Globus pallidus (tissue), 1 donor: ENCODE measurements around the gene MYH9.
A peak's percentile ranks its signal among the peaks of the same experiment; 100 is the strongest.
"Not testable (repeated sequence)": the region's sequence is repeated elsewhere in the genome, so short reads cannot be mapped to it uniquely, and the experiment has no call there.

Experiments
- DNase-seq: peaks from one replicate; pipeline ENCODE4 v3.0.0-alpha.2; 2015; ENCODE audit warnings: low spot score

The MYH9 gene

DNA sequence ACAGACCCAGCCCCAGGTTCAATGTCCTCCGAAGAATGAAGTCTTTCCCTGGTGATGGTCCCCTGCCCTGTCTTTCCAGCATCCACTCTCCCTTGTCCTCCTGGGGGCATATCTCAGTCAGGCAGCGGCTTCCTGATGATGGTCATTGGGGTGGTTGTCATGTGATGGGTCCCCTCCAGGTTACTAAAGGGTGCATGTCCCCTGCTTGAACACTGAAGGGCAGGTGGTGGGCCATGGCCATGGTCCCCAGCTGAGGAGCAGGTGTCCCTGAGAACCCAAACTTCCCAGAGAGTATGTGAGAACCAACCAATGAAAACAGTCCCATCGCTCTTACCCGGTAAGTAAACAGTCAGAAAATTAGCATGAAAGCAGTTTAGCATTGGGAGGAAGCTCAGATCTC lies 120.7 kb downstream of the MYH9 start:
- DNase-seq: no peak

DNA sequence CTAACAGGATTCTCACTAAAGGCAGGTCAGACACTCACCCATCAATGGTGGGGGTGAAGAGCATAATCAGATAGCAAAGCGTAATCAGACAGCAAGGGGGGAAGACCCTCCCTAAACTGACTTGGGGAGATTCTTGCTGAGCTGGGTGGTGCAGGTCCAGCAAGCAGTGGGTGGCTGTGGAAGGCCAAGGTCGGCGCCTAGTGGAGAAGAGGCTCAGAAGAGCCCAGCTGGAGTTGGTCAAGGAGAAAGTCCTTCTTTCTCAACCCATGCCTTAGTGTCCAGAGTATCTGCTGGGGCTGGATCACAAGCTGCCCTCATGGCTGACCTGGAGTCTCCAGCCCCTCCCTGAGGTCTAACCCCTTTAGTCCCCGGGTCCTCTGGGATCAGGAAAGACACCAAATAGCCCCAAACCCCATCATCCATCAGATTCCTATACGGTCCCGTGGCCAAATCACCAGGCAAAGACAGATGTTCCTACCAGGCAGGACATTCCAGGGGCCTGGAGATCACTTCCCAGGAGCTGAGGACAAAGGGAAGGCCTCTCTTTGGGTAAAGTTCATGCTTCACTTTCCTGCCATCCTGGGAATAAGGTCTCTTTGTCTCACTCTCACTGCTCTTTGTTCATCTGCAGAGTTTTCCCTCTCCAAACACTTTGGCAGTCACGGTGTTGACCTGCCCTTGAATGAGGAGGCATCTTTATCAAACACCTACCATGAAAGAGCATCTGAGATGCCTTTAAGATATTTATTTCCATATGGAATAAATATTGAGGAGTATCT lies 123.7 kb downstream of the MYH9 start:
- not testable (repeated sequence) for DNase-seq

DNA sequence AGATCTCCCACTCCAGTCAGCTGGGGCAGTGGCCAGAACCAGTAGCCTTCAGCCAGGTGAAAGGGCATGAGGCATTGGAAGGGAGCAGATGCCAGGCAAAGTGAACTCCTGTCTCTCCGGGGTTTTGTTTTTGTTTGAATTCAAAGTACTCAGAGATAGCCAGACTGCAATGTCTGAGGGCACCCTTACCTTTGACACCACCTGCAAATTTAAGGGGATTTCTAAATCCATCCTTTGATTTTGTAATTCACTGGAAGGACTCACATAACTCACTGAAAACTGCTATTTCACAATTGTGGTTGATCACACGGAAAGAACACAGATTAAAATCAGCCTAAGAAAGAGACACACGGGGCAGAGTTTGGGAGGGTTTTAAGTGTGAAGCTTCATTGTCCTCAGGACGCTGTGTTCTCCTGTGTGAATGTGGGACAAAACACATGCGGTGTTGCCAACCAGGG lies 124.5 kb downstream of the MYH9 start:
- not testable (repeated sequence) for DNase-seq

DNA sequence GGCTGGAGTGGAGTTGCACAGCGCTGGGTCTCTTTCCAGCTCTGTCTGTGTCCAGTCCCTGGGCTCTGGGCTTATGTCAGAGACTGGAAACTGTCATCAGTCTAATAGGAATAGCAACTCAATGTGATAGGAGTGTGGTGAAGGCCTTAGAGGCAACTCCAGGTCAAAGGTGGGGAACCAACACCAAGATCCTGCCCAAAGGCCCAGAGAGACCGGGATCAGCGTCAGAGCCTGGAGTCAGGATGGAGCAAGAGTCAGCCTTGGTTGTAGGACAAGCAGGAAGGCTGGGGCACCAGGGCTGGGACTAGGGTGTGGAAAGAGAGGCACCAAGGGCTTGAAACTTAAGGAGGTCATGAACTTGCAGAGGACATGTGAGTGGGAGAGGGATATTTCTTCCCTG lies 125.5 kb downstream of the MYH9 start:
- not testable (repeated sequence) for DNase-seq

DNA sequence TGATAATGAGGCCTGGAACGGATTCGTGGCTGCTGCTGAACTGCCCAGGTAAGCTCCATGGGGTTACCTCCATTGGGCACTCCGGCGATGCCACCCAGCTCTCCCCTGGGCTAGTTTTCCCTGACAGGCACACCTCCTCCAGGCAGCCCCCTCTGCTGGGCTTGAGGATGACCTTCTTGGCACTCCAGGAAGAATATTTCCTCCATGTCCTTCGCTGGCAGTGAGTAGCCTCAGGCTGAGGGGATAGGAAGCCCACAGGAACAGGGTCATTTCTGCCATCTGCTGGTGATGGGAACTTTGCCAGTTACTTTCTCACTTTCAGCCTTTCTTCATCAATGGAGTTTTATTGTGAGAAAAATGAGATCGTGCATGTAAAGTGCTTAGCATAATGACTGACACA lies 126.1 kb downstream of the MYH9 start:
- not testable (repeated sequence) for DNase-seq

DNA sequence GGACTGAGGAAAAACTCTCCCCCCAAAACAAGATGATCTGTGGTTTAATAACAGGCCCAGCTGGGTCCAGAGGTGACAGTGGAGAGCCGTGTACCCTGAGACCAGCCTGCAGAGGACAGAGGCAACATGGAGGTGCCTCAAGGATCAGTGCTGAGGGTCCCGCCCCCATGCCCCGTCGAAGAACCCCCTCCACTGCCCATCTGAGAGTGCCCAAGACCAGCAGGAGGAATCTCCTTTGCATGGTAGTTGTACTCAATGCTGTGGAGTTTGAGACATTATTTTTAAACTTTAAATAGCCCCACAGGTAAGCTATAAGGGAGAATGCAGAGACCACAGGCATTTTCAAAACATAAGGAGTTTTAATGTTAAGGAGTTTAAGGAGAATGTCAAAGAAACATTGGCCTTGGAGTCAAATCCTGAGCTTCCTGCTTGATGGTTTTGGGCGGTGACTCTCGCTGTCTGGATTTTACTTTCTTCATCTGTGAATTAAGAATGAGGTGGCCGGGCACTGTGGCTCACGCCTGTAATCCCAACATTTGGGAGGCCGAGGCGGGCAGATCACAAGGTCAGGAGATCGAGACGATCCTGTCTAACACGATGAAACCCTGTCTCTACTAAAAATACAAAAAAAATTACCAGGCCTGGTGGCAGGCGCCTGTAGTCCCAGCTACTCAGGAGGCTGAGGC lies 128.0 kb downstream of the MYH9 start:
- no peak for DNase-seq

DNA sequence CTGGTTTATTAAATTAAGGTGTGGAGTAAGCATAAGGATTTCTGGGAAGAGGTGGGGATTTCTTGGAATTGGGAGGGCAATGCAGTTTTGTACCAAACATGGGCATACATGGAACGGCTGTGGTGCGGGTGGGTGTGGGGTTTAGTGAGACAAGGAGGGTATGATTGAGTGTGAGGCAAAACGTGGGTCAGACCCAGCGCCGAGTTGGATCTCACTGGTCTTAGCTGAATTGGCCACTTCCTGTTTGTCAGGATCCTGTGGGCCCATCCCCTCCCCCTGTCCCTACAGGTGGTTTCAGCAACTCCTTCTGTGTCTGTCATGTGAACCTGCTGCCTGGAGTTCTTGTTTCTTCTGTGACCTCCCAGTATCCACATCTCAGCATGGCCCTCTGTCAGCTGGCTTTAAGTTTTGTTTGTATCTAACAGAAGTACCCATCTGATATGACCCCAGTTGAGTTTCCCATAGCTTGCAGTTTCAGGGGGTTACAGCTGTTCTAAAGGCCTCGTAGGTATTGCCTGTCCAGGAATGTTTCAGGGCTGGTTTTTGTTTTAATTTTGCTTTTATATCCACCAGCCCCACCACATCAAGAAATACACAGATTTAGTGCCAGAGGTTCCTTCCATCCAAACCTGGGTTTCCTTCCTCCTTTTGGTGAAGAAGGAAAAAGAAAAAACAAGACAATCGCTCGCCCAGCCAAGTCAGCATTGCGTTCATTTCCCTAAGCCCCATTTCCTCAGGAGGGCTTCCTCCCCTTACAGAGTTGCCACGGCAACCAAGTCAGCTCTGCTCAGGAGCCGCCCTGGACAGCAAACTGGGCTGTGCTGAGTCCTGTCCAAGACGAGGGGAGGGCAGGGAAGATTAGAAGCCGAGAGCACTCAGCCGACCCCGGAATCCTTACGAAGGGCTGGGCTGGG lies 128.8 kb downstream of the MYH9 start:
- DNase-seq: no peak

DNA sequence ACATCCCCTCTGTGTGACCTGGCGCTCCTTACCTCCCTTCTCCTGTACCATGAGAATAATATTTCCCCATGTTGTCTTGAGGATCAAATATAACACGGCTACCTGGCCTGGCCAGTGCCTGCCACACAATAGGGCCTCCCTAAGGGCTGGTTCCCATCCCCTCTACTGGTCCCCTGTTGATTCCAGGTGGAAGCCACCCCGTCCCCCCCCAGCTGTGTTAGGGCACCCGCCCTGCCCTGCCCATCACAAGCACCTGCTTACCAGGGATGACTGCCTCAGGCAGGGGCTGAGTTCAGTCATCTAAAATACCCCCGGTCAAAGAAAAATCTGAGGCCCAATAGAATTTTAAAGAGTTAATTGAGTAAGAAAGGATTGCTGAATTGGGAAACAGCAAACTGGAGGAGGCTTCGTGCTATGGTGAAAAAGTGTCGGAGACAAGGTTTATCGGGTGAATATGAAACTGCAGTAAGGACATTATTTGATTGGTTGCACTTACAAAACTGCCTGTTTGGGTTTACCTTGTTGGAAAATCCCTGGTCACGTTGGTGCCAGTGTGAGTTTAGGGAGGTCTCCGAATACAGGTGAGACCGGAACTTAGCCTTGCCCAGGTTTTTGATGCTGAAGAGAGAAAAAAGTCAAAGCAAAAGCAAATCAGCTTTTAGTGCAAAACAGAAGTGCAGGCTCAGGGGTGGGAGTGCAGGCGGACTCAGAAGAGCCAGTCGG lies 129.7 kb downstream of the MYH9 start:
- DNase-seq: no peak

DNA sequence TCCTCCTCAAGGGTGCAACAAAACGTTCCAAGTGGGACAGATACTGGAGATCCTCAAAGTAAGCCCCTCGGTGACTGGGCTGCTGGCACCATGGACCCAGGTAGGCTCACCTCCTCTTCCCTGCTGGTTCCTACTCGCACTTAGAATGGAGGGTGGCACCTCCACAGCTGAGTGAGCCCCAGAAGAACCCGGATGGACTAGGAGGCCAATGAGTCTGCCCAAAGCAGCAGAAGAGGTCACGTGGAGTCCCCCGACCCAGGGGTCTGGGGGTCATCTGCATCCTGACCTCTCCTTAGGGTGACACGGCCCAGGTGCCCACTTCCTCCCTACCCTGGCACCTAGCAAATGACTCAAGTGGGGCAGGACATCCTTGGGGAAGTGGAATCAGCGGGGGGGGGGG lies 130.5 kb downstream of the MYH9 start:
- DNase-seq: no peak

DNA sequence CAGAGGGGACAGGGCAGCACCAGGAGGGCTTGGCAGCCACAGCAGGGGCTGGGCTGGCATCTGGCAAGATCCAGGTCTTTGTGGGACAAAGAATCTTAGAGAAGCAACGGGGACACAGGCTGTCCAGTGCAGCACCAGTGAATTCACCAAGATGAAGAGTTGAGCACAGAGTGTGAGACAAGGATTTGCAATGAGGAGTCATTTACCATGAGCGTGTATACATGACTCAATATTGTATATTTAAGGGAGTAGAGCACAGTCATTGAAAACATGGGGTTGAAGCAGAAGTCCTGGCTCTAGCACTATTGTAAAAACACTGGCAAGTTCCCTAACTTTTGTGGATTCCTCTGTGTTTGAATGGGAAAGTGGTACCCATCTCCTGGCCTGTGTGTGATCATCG lies 131.3 kb downstream of the MYH9 start:
- DNase-seq: no peak

DNA sequence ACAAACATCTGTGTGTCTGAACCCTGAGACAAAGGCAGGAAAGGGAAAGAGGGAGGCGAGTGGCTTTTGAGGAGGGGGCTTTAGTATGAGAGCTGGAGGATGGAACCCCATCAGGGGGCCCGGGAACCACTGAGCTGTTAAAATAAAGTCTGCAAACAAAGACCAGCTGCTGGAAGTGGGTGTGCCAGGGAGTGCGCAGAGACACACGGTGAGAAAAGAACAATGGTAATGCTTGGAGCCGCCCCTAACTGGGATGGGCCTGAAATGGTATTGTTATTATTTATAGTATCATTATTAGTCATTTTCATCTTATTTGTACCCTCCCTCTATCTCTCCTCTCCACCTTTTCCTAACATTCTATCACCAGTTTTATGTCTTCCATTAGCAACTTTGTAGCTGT lies 132.2 kb downstream of the MYH9 start:
- not testable (repeated sequence) for DNase-seq

DNA sequence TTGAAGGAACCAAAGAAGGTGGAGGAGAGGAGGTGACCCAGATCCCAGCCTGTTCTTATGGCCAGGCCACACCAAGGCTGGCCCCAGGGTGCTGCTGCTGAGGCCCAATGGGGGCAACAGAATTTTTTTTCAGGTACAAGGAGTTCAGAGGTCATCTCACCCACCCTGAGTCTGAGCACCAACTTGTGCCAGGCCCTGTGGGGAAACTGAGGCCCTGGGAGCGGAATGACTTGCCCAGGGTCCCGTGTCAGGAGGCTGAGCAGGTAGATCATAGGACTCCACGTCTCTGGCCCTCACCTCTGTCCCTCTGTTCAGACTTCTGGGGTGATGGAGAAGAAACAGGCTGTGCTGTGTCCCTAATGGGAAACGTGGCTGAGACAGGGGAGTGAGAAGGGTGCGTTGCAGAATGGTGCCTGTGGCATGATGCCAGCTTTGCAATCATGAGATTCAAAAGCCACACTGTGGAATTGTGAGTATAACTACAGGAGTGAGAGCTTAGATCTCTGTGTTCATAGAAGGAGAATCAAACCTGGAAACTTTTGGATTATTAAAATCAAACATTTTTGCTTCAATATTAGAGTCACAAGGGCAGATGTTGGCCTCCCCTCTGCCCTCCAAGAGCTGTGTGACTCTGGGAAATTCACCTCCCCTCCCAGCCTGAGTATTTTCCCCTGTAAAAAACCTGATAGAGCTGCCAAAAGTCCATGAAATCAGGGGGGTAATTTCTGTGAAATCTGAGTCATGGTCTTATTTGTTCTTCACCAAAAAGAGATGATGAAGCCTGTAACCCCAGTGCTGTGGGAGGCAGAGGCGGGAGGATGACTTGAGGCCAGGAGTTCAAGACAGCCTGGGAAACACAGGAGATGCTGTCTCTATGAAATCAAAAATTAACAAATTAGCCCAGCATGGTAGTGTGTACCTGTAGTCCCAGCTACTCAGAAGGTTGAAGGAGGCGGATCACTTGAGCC lies 134.0 kb downstream of the MYH9 start:
- DNase-seq: no peak

DNA sequence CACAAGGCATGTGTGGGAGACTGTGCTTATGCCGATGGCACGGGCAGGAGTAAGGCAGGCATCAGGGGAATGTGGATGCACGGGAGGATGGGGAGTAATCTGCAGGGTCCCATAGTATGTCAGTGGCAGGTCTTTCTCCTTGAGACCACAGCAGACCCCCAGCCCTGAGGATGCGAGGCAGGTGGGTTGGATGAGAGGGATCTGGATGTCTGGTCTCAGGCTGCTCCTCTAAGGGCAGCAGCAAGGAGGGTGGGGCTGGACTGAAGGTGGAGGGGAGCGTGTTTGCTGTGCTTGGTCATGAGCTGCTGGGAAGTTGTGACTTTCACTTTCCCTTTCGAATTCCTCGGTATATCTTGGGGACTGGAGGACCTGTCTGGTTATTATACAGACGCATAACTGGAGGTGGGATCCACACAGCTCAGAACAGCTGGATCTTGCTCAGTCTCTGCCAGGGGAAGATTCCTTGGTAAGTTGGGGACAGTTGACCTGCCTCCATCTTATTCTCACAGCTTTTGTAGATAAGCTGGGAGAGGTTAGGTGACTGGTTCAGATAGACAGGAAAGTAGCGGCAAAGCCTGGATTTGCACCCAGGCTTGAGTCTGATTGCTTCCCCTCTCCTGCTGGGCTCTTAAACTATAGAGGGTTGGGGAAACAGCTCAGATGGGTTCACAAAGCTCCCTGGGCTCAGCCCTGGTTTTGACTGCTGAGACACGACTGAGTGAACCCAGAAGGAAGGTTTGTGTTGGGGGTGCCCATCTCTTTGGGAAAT lies 134.8 kb downstream of the MYH9 start, which contains the start of gene APOL1:
APOL1 (plus strand) TSS at position 380 of the 769 bp plus-strand sequence. CDS start 1,823 bp downstream, outside the sequence.
- no peak for DNase-seq

DNA sequence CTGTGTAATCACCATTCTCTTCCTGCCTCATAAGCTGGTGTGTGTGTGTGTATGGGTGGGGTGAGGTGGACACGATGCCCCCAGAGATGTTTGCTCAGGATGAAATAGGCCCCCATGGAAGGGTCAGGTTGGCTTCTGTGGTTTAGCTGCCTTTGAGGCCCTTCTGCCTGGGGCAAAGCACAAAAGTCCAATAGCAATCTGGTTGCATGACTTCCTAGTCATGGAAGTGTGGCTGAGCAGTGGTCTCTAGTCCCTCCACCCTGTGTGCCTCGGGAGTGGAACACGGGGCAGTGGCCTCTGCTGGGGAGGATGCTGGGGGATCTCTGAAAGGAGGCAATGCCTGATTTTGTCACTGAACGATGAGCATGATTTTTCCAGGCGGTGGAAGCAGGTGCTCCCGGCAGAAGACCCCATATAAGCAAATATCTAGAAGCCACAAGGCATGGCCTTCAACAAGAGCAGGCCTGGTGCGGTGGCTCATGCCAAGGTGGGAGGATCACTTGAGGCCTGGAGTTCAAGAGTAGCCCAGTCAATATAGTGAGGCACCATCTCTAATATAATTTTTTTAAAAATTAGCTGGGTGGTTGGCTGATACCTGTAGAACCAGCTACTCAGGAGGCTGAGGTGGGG lies 135.7 kb downstream of the MYH9 start:
- not testable (repeated sequence) for DNase-seq

DNA sequence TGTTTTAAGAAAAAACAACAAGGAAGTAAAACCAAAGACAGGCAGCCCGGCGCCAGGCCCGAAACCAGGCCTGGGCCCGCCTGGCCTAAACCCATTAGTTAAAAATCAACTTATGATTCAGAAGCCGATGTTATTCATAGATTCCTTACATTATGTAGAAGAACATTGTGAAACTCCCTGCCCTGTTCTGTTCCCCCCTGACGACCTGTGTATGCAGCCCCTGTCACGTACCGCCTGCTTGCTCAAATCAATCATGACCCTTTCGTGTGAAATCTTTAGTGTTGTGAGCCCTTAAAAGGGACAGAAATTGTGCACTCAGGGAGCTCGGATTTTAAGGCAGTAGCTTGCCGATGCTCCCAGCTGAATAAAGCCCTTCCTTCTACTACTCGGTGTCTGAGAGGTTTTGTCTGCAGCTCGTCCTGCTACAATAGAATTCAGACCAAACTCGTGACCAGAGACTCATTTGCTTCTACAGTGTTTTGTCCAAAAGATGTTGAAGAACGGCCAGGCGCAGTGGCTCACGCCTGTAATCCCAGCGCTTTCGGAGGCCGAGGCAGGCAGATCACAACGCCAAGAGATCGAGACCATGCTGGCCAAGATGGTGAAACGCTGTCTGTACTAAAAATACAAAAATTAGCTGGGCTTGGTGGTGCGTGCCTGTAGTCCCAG lies 137.3 kb downstream of the MYH9 start:
- peak; percentile 79 for DNase-seq

DNA sequence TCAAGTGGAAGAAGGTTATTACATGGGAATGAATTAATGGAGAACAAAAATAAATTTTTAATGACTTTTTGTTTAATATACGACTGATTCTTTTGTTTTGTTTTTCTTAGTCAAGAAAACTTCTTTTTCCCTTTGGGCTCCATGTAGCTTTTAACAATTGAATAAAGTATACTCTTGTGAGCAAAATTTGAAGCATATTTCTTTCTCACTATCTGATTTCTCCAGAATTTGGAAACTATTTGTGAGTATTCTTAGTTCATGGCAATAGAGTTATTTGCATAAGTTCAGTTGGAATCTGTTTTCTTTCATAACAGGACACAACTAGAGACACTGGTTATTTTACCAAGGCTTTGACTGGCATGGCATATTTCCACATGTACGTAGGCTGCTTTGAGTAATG lies 138.6 kb downstream of the MYH9 start:
- DNase-seq: no peak

DNA sequence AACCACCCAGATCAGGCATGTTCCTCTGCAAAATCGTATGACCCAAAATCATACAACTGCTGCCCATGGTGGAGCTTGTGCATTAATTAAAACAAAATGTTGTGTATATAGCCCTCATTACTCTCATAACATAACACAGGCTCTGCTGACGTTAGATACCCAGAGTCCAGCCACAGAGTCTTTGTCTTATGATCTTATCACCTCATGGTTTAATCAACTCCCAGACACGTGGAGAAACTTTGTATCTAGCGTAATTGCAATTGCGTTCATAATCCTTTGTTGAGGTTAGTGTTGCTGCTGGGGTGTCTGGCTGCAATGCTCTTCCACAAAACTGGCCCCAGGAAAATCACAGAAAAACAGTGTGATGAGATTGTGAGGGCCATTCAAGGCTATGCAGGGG lies 139.8 kb downstream of the MYH9 start:
- no peak for DNase-seq

DNA sequence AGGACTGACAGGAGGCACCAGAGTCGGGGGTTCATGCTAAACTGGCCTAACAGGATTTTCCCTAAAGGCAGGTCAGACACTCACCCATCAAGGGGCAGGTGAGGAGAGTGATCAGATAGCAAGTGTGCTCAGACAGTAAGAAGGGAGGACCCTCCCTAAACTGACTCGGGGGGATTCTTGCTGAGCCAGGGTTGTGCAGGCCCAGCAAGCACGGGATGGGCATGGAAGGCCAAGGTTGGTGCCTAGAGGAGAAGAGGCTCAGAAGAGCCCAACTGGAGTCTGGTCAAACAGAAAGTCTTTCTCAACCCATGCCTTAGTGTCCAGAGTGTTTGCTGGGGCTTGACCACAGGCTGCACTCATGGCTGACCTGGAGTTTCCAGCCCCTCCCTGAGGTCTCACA lies 141.0 kb downstream of the MYH9 start:
- no peak for DNase-seq
